GM21529 (cell line): ENCODE measurements around the gene ADAMTSL2.

Experiments
- ATAC-seq: cut with Tn5 transposase; IDR thresholded peaks from one replicate; pipeline ENCODE4 v1.9.1; 2021; ENCODE audit not compliant: unreplicated experiment

Gene ADAMTSL2

DNA sequence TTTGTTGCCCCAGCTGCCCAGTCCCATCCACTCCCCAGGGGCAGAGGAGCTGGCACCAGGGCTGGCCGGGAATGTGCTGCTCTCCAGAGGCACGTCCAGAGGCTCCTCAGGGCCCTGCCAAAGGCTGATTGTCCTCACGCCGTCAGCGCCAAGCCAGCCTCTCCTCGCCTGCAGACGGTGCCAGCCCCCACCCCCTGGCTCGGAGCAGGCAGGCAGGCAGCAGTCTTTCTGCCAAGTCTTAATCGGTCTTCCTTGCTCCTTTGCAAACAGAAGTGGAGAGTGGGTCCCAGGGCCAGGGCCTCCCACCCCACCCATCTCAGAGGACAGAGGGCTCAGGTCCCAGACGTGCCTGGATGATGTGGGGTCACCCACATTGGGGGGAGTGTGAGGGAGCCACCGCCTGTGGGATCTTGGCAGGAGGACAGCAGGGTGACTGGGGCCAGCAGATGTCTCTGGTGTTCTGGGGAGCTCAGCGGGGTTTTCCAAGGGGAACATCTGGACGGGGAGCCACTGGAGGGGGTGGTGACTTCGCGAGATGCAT, 38.4 kb downstream of the ADAMTSL2 start:
- ATAC-seq, result no peak

- no peak for ATAC-seq
Observed at GRCh38 chr9:133573791-133574515, 39.4 kb downstream of the ADAMTSL2 start.

GRCh38 chr9:133574771-133575170, 40.3 kb downstream of the ADAMTSL2 start:
- no peak for ATAC-seq

GRCh38 chr9:133575186-133576030, 40.9 kb downstream of the ADAMTSL2 start:
- no peak for ATAC-seq

- ATAC-seq, result no peak
Observed at GRCh38 chr9:133576031-133576874, 41.7 kb downstream of the ADAMTSL2 start.

DNA sequence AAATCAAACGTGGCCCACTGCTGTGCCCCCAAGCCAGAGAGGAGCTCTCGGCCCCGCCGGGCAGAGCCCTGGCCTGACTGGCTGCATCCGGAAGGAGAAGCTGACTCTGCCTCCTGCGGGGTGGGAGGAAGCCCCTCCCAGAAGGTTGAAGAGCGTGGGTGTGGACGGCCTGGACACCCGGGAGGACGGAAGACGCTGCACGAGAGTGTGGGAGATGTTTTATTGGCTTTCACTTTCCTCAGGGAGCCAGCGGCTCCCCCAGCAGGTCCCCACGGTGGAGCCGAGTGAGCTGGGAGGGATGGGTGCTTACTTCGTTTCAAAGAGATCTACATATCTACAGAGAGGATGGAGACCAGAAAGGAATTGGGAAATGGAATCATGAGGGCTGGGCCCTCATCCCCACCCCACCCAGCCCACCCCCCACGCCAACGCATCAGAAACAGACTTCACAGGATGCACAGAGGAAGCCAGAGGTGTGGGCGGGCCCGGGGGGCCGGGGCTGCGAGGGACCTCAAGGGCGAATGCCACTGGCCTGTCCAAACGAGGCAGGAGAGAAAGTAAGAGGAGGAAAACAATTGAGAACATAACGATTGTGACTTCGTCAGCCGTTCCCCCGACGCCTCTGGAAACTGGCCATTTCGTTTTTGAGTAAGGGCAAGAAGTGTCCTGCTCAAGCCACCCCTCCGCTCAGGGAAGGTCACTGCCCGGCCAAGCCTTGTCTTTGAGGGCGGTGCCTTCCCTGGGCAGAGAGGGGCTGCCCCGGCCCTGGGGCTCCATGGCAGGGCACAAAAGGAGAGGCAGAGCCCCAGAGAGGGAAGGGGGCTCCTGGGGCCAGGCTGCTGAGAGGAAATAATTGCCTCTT, 42.6 kb downstream of the ADAMTSL2 start:
- no peak for ATAC-seq

GRCh38 chr9:133577737-133578112, 43.2 kb downstream of the ADAMTSL2 start:
- no peak for ATAC-seq

GRCh38 chr9:133578524-133579441, 44.3 kb downstream of the ADAMTSL2 start:
- no peak for ATAC-seq

- ATAC-seq, result no peak
Observed at GRCh38 chr9:133579601-133580418, 45.3 kb downstream of the ADAMTSL2 start.

DNA sequence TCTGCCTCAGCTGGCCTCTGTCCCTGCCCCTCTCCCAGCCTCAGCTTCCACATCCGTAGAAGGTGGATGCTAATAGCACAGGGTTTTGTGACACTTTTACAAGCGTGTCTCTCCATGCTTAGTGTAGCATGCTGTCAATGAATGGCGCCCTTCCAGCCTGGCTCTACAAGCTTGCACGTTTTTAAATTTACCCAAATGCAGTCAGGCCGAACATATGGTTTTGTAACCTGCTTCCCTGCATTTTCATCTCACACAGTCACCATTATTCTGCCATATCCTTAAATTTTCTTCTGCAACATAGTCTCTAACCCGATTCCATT, 45.9 kb downstream of the ADAMTSL2 start:
- ATAC-seq, result no peak

GRCh38 chr9:133581011-133581410, 46.5 kb downstream of the ADAMTSL2 start:
- no peak for ATAC-seq

DNA sequence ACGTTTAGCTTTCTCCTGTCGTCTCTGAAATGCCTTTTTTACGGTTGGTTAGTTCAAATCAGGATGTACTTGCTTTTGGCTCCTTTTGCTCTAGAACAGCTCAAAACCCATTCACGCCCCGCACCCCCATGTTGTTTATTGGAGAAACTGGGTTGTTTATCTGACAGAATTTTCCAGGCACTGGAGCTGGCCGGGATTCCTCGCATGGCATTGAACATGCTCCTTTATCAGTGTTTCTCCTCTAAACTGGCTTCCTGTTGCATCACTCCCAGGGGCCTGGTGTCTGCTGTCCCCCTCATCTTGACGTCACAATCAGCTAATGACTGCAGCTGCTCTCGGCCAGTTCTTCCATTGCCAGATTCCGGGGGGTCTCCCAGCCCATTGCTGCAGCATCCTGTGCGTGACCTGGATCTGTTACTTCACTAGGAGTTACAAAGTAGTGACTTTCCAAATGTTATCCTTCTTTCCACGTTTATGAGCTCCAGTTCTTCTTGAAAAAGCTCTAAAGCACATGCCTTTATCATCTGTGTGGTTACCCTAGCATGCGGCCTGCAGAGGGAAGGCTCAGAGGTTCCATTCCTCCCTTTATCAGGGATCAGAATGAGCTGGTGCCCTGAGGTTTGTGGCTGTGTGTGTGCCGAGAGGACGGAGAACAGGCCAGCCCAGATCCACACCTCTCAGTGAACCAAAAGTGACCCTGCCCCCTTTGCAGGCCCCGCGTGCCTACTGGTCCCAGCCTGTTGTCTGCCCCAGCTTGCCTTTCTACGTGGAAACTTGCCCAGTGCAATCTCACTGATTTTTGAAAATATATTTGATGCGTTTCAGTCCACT, 47.2 kb downstream of the ADAMTSL2 start:
- no peak for ATAC-seq

GRCh38 chr9:133582501-133583045, 48.1 kb downstream of the ADAMTSL2 start:
- ATAC-seq, result no peak

DNA sequence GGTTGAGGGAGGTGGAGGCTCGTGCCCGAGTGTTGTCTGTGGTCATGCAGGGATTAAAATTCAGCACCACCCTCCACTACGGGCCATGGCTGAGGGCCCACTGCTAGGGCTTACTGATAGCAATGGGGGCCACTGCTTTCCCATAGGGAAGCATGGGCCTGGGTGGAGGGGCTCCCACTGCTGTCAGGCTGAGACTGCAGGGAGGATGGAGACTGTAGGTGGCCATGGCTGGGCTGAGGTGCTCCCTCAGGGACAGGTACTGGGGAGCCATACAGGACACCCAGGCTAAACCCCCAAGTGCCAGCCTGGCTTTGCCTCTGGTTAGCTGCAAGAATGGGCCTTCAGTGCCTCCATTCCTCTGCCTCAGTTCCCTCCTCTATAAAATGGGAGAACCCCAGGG, 48.6 kb downstream of the ADAMTSL2 start:
- no peak for ATAC-seq

DNA sequence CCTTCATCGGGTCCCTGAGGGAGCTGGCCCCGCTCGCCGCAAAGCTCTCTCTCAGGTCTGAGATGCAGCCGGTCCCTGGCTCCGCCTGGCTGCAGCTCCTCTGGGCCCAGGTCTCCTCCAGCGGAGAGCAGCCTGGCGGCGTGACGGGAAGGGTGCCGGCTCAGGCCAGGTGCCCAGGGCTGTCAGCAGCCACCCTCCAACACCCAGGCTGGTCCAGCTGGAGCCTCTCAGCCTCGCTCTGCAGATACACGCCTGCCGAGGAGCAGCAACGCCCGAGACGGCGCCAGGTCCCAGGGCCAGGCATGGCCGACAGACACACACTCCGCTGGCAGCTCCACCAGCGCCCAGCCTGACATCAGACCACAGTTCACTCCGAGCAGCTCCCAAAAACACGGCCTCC, 49.1 kb downstream of the ADAMTSL2 start:
- ATAC-seq, result no peak

DNA sequence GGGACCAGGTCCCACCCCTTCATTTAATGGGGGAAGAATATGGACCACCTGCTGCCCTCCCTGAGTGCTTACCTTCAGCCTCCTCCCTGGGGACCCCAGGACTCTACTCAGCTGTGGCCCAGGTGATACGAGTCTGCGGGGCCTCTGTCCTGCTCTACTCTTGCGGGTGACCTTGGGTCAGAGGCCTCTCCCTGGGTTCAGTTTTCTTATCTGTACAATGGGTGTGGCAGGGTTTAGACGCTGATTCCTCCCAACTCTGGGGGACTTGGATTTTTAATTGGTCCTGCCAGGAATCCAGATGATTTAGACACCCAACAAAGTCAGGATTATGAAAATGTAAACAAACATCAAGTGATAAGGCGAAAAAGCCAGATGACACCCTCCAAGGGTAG, 49.7 kb downstream of the ADAMTSL2 start:
- no peak for ATAC-seq
